NCI-H524 treated with DMSO at 0.1 percent for 48 hours (cell line): ENCODE results near the gene SON.
"Not testable (repeated sequence)": the region's sequence is repeated elsewhere in the genome, so short reads cannot be mapped to it uniquely, and the experiment has no call there.

ENCODE experiments used
- DNase-seq: peaks from one replicate; lab custom pipeline; 2025; lab: John Stamatoyannopoulos, UW

Gene SON, protein sequence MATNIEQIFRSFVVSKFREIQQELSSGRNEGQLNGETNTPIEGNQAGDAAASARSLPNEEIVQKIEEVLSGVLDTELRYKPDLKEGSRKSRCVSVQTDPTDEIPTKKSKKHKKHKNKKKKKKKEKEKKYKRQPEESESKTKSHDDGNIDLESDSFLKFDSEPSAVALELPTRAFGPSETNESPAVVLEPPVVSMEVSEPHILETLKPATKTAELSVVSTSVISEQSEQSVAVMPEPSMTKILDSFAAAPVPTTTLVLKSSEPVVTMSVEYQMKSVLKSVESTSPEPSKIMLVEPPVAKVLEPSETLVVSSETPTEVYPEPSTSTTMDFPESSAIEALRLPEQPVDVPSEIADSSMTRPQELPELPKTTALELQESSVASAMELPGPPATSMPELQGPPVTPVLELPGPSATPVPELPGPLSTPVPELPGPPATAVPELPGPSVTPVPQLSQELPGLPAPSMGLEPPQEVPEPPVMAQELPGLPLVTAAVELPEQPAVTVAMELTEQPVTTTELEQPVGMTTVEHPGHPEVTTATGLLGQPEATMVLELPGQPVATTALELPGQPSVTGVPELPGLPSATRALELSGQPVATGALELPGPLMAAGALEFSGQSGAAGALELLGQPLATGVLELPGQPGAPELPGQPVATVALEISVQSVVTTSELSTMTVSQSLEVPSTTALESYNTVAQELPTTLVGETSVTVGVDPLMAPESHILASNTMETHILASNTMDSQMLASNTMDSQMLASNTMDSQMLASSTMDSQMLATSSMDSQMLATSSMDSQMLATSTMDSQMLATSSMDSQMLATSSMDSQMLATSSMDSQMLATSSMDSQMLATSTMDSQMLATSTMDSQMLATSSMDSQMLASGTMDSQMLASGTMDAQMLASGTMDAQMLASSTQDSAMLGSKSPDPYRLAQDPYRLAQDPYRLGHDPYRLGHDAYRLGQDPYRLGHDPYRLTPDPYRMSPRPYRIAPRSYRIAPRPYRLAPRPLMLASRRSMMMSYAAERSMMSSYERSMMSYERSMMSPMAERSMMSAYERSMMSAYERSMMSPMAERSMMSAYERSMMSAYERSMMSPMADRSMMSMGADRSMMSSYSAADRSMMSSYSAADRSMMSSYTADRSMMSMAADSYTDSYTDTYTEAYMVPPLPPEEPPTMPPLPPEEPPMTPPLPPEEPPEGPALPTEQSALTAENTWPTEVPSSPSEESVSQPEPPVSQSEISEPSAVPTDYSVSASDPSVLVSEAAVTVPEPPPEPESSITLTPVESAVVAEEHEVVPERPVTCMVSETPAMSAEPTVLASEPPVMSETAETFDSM (N-terminal part only)

GRCh38 chr21:33542640-33543504, at the start of gene SON:
Gene SON, plus strand, starts transcription at chr21:33543038. Its CDS starts 55 bp downstream, at chr21:33543093.
- DNase-seq = peak; percentile 92

DNA sequence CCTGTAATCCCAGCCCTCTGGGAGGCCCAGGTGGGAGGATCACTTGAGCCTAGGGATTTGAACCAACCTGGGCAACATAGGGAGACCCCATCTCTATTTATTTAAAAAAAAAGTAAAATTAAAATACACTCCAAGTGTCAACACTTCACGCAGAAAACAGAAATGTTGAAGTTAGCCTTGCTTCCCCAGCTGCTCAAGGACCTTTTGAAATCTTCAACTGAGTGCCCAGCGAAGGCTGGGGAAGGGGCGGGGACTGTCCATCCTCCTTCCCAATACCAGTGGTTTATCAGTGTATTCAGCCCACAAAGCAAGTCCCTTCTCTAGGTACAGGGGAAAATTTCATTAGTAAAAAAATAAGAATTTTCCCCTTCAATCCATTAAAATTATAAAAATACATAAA, 49.1 kb upstream of the SON start:
- DNase-seq = no peak

GRCh38 chr21:33495743-33496142, 47.1 kb upstream of the SON start:
- no peak for DNase-seq

- DNase-seq = no peak
These were observed 46.5 kb upstream of the SON start for GRCh38 chr21:33496345-33496744.

- DNase-seq = no peak
These were observed 37.0 kb upstream of the SON start for GRCh38 chr21:33505833-33506232.

- not testable (repeated sequence) for DNase-seq
These were observed 35.8 kb upstream of the SON start for GRCh38 chr21:33507003-33507402.

GRCh38 chr21:33510826-33511225, 32.0 kb upstream of the SON start:
- no peak for DNase-seq

- DNase-seq = no peak
These were observed 31.2 kb upstream of the SON start for GRCh38 chr21:33511639-33512038.

DNA sequence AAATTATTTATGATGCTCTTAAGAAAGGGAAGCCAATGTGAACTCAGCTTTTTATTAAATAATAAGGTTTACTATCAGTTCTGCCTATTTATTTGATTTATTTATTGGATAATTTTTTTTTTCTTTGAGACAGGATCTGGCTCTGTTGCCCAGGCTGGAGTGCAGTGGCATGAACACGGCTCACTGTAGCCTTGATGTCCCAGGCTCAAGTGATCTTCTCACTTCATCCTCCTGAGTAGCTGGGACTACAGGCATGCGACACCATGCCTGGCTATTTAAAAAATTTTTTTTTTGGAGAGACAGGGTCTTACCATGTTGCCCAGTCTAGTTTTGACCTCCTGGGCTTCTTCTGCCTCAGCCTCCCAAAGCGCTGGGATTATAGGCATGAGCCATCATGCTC, 30.4 kb upstream of the SON start:
- DNase-seq = no peak

DNA sequence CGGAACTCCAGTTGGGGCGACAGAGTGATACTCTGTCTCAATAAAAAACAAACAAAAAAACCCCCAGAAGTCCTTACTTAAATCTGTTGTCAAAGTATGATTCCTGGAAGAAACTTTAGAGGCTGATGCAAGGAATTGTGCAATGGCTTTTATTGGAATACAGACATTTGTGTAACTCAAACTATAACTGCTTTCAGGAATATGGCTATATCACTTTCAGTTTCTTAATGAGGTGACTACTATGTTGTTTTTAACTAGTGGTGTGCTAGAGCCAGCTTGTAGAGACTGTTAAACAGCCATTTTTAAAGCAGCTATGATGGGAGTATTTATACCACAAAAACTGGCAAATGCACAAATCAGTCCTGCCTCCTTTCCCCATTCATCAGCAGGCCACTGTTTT, 28.6 kb upstream of the SON start:
- no peak for DNase-seq

GRCh38 chr21:33518899-33519298, 23.9 kb upstream of the SON start:
- DNase-seq = no peak

DNA sequence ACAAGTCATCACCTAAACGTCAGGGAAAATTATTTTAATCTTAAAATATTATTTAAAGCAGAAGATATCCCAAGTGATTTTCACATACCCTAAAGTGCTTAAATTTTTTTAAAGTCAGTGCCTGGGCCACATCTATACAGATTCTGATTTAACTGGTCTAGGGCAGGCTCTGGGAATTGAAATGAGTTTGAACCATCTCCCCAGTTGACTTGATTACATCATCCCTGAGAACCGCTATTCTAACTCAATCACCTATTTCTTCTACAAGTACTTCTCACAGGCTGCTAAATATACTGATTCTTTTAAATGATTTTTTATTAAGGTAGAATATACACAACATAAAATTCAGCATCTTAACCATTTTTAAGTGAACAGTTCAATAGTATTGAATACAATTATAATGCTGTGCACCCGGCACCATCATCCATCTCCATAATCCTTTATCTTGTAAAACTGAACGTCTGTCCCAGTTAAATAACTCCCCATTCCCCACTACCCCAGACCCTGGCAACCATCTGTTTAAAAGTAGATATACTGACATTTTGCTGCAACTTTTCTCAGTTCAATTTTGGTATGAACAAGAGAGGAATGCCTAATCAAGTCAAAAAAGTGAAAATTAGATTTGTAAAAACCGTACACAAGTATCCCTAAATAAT, 20.4 kb upstream of the SON start:
- DNase-seq = no peak

GRCh38 chr21:33522953-33523349, 19.9 kb upstream of the SON start:
- no peak for DNase-seq

DNA sequence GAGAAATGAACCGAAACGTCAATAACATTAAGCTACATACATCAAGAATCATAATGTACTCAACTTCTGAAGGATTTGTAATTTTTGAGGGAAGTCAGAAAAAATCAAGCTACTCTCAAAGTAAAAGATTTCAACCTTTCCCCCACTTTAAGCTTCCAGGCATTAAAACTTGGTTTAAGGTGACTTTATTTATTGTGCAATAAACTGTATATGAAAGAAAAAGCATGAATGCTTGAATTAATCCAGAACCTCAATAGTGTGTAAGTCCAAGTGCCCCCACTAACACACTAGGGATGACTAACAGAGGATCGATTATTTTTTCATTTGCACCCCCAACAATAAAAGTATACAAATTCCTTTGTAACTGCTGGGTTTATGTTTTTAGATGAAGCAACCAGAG, 11.8 kb upstream of the SON start:
- no peak for DNase-seq

DNA sequence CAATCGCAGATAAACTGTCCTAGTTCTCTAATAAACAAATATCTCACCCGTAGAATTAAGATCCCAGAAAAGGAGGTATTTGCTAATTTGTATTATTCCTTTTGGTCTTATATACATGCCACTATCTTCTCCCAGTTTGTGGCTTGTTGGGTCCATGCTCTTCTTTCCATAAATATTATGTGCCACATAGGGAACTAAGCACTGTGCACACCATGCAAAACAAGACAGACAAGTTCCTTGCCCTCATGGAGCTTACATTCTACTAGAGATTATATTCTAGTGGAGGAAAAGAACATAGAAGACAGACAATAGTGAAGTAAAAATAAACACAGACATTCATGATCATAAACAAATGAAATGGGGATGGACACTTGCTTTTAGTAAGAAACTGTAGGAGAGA, 5.6 kb upstream of the SON start:
- DNase-seq = no peak

GRCh38 chr21:33539616-33540015, 3.2 kb upstream of the SON start:
- no peak for DNase-seq

DNA sequence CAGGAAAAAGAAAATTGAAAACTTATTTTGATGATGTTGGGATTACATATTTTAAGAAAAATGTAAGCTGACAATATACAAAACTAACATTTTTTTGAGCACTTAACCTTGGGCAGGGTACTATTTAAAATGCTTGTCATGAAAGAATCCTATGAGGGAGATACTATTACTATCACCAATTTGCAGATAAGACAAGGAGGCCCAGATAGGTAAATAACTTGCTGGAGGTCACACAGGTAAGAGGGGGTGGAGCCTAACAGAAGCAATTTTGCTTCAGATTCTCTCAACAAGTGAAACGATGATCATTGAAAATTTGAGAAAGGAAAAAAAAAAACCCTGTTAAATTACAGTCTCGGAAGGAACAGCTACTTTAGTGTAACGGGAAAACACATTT, 2.1 kb upstream of the SON start:
- DNase-seq = no peak

DNA sequence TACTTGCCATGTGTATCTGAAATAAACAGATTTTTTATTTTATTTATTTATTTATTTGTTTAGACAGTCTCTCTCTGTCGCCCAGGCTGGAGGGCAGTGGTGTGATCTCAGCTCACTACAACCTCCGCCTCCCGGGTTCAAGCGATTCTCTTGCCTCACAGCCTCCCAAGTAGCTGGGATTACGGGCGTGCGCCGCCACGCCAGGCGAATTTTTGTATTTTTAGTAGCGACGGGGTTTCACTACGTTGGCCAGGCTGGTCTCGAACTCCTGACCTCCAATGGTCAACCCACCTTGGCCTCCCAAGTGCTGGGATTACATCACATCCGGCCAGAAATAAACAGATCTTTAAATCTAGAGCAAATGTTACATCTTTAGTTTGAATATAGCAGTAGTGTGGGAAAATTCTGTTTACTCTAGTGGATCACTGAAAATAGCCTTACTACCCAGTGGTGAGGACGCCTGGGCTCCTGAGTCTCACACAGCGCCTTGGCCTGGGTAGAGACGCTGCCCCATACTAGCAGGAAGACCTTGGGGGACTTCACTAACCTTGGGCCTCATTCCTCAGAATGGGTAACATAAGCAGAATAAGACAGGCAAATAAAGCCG, 1.6 kb upstream of the SON start:
- DNase-seq = no peak

DNA sequence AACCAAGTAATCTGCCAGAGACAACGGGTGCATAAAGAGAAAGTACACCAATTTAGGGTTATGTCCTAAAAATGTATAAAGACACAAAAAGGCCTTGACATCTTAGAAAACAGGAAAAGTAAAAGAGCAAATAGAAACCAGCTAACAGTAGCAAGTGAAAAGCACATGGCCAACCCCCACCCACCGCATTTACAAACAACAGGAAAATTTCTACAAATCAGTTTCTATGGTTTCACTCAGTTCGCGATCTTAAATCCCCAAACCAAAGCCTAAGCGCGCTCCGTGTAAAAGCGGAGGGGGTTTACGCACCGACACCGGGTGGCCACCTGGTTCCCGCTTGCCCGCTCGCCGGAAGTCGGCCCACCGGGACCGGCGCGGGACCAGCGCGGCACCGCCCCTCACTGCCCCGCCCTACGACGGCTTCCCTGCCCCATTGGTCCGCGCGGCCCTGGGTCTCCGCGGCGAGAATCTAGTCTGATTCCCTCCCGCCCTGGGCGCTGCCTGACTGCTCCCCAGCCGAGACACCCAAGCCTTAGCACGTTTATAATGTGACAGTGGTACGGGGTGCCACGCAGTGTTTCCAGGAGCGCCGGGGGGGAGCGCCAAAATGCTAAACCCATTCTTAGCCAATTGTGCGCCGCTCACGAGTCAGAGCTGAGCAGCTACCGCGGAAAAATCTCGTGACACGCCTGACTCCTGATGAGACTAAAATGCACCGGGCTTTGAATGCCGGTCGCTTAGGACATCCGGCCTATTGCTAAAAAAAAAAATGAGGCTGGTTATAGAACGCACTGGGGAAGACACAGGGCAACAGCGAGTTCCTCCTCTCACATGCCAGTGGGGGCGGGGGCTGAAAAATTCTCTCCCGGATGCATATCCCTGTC, 840 bp upstream of the SON start, which contains the start of gene GART:
Gene GART, minus strand, starts transcription at position 362 of the 884 bp plus-strand sequence. CDS start 2,802 bp downstream, outside the sequence.
- DNase-seq = no peak
